Osteocyte (in vitro differentiated cells): ENCODE data around the gene HSD17B2. TPM values are rescaled to one million over a fixed set of nuclear protein-coding genes. Genes with fewer than 3 reads are reported as not detected.

Experiments
- DNase-seq: peaks from one replicate; pipeline ENCODE4 v3.0.0; 2021; ENCODE audit warnings: mixed read lengths; ENCODE audit not compliant: unreplicated experiment; ENCODE audit errors: extremely low spot score
- H3K27ac Mint-ChIP-seq: one replicate; pipeline ENCODE4 v1.8.0; 2021; ENCODE audit warnings: mild to moderate bottlenecking, mixed read lengths; ENCODE audit not compliant: unreplicated experiment
- H3K27me3 Mint-ChIP-seq: one replicate; pipeline ENCODE4 v1.8.0; 2021; ENCODE audit warnings: mixed read lengths; ENCODE audit not compliant: unreplicated experiment
- H3K36me3 Mint-ChIP-seq: one replicate; pipeline ENCODE4 v1.8.0; 2021; ENCODE audit warnings: mixed read lengths; ENCODE audit not compliant: unreplicated experiment
- H3K4me1 Mint-ChIP-seq: one replicate; pipeline ENCODE4 v1.8.0; 2021; ENCODE audit warnings: mixed read lengths; ENCODE audit not compliant: unreplicated experiment
- H3K4me3 Mint-ChIP-seq: one replicate; pipeline ENCODE4 v1.8.0; 2021; ENCODE audit warnings: mild to moderate bottlenecking, moderate library complexity, mixed read lengths; ENCODE audit not compliant: unreplicated experiment
- H3K9me3 Mint-ChIP-seq: one replicate; pipeline ENCODE4 v1.8.0; 2021; ENCODE audit warnings: mixed read lengths; ENCODE audit not compliant: unreplicated experiment
- total RNA-seq: library from RNA; stranded (reverse); gene quantifications from 2 replicates; pipeline ENCODE4 v1.2.1, GENCODE V29; 2021
- TF ChIP-seq, protein P1 (sequence below): fragments of 200-600 bp; sonication (generic); IDR thresholded peaks from 2 replicates; pipeline ENCODE4 v1.5.0; 2021; ENCODE audit warnings: antibody characterized with exemption, mild to moderate bottlenecking, moderate library complexity

The HSD17B2 gene
- total RNA-seq, 1 donor from 2014 or later, result 0.40 TPM

DNA sequence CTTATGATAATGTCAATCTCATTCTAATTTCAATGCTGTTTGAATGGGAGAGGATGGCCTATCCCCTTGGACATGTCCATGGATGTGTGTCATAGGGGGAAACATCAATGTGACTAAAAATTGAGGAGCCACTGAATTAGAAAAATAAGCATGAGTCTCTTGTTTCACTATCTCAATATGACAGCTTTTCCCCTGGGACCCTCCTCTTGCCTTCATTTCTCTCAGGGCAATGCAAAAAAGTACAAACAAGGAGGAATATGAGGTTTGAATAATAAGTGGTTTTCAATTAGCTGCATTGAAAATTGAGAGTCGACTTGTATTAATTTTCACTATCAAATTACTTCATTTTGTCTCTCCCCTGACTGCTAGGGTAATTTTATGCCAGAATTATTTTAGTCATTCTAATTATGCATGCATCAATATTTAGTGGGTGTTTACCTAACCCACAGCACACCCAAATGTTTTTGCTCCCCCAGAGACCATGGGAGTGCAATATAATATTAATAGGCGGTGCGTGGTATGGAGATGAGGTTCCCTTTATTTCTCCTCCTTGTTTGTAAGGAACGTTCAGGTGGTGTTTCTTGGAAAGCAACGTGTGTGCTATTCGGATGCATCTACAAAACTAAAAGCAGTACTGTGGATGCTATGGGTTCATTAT lies 17.0 kb upstream of the HSD17B2 start:
- TF ChIP-seq, protein P1, sequence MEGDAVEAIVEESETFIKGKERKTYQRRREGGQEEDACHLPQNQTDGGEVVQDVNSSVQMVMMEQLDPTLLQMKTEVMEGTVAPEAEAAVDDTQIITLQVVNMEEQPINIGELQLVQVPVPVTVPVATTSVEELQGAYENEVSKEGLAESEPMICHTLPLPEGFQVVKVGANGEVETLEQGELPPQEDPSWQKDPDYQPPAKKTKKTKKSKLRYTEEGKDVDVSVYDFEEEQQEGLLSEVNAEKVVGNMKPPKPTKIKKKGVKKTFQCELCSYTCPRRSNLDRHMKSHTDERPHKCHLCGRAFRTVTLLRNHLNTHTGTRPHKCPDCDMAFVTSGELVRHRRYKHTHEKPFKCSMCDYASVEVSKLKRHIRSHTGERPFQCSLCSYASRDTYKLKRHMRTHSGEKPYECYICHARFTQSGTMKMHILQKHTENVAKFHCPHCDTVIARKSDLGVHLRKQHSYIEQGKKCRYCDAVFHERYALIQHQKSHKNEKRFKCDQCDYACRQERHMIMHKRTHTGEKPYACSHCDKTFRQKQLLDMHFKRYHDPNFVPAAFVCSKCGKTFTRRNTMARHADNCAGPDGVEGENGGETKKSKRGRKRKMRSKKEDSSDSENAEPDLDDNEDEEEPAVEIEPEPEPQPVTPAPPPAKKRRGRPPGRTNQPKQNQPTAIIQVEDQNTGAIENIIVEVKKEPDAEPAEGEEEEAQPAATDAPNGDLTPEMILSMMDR, result no peak
- Mint-ChIP-seq H3K4me1 (no peaks in the 10 kb centered on the region), H3K27me3 (peaks cover 4% of the 10 kb centered on the region), H3K36me3 (no peaks in the 10 kb centered on the region), H3K9me3 (no peaks in the 10 kb centered on the region), H3K4me3 (no peak overlapping the region), H3K27ac (no peak overlapping the region)
- no peak for DNase-seq

- H3K27ac Mint-ChIP-seq, result no peak overlapping the region
- peaks cover 14% of the 10 kb centered on the region for H3K27me3 Mint-ChIP-seq
- no peaks in the 10 kb centered on the region for H3K4me1 Mint-ChIP-seq
- no peaks in the 10 kb centered on the region for H3K9me3 Mint-ChIP-seq
- no peak overlapping the region for H3K4me3 Mint-ChIP-seq
- H3K36me3 Mint-ChIP-seq, result no peaks in the 10 kb centered on the region
- DNase-seq, result no peak
- TF ChIP-seq, protein P1, result no peak
Measured at GRCh38 chr16:82019535-82019934, 15.5 kb upstream of the HSD17B2 start.

DNA sequence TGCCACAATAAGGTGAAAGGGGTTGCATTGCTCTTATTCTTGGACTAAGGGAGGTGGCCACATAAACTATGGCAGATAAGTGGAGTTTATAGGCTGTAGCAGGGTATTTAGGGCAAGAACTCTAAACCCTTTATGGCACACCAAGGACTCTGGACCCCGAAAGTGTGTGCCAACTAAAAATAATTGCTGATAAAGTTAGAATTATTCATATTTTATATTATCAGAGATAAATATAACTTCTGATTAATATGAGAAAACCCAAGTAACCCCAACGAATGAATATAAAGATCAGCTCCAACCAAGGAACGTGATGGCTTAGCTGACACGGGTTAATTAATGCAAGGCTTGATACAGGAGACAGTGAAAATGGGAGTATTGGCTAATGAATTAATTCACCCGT lies 15.0 kb upstream of the HSD17B2 start:
- no peak for DNase-seq
- no peaks in the 10 kb centered on the region for H3K4me1 Mint-ChIP-seq
- H3K9me3 Mint-ChIP-seq, result no peaks in the 10 kb centered on the region
- no peak overlapping the region for H3K4me3 Mint-ChIP-seq
- no peaks in the 10 kb centered on the region for H3K36me3 Mint-ChIP-seq
- H3K27ac Mint-ChIP-seq, result no peak overlapping the region
- H3K27me3 Mint-ChIP-seq, result peaks cover 14% of the 10 kb centered on the region
- TF ChIP-seq, protein P1, result no peak

DNA sequence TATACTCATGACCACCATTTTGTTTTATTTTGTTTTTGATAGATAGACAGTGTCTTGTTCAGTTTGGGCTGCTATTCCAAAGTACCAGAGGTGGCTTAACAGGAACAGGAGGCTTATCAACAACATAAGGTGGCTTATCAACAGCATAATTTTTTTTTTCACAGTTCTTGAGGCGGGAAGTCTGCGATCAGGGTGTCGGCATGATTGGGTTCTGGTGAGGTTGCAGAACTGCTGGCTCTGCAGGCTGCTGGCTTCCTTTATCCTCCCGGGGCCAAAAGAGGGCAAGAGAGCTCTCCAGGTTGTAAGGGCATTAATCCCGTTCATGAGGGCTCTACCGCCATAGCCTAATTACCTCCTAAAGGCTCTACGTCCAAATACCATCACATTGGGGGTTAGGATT lies 11.8 kb upstream of the HSD17B2 start:
- Mint-ChIP-seq H3K4me3 (no peak overlapping the region), H3K36me3 (no peaks in the 10 kb centered on the region), H3K9me3 (no peaks in the 10 kb centered on the region), H3K4me1 (no peaks in the 10 kb centered on the region), H3K27ac (no peak overlapping the region), H3K27me3 (peaks cover 14% of the 10 kb centered on the region)
- DNase-seq, result no peak
- TF ChIP-seq, protein P1, result no peak

- Mint-ChIP-seq H3K36me3 (no peaks in the 10 kb centered on the region), H3K27me3 (peaks cover 14% of the 10 kb centered on the region), H3K27ac (no peak overlapping the region), H3K4me1 (no peaks in the 10 kb centered on the region), H3K9me3 (no peaks in the 10 kb centered on the region), H3K4me3 (no peak overlapping the region)
- TF ChIP-seq, protein P1, result no peak
- no peak for DNase-seq
Measured at GRCh38 chr16:82024316-82024715, 10.7 kb upstream of the HSD17B2 start.
